ENCODE results near the gene CSPG4. TPM values are rescaled to one million over a fixed set of nuclear protein-coding genes. Genes with fewer than 3 reads are reported as not detected.
A peak's percentile ranks its signal among the peaks of the same experiment; 100 is the strongest.

CSPG4 gene
- total and polyA plus RNA-seq, 9 of the 15 experiments (the other 6 are each of a cell fraction or from before 2014, with no cell fraction given) = under 0.01 to 0.07 (median 0.04) TPM; not detected in 5

- TF ChIP-seq NR4A1 (CRISPR knock-in tag; IDR thresholded peaks at IDR 0.05) = no peak; the same call in 1 of the 2 replicates
- TF ChIP-seq NR4A1 (tag; IDR thresholded peaks at IDR 0.05) = no peak
- TF ChIP-seq FOXJ3 (CRISPR knock-in tag; IDR thresholded peaks at IDR 0.05) = no peak
- TF ChIP-seq BCLAF1 (IDR thresholded peaks at IDR 0.05; ENCODE audit: borderline replicate concordance in 1 of 2, control insufficient read depth in 1 of 2, low read depth in 2 of 2, low read length in 1 of 2) = no peak
- peak; percentile 34 for TF ChIP-seq BRD9 (IDR thresholded peaks at IDR 0.05; ENCODE audit: low read depth, partially characterized antibody)
- TF ChIP-seq, protein P1, sequence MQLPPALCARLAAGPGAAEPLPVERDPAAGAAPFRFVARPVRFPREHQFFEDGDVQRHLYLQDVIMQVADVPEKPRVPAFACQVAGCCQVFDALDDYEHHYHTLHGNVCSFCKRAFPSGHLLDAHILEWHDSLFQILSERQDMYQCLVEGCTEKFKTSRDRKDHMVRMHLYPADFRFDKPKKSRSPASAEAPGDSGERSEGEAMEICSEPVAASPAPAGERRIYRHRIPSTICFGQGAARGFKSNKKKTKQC (CRISPR knock-in tag; IDR thresholded peaks at IDR 0.05) = no peak
- no peak for TF ChIP-seq PCBP2 (IDR thresholded peaks at IDR 0.05; ENCODE audit: low read depth, low read length, poor library complexity, severe bottlenecking)
- TF ChIP-seq RBM17 (IDR thresholded peaks at IDR 0.05; ENCODE audit: borderline replicate concordance, low read depth, low read length) = no peak
- TF ChIP-seq ZSCAN32 (CRISPR knock-in tag; IDR thresholded peaks at IDR 0.05) = no peak
- TF ChIP-seq BRF1 (IDR thresholded peaks at IDR 0.05; ENCODE audit: borderline replicate concordance, extremely low read depth, insufficient read length) = no peak
- peak; percentile 49 for TF ChIP-seq TBP (optimal IDR thresholded peaks at IDR 0.05; ENCODE audit: low read depth, low read length)
- no peak; the same call in 1 of the 2 replicates for TF ChIP-seq ZNF263 (CRISPR knock-in tag; IDR thresholded peaks at IDR 0.05; ENCODE audit: borderline replicate concordance)
- no peak for TF ChIP-seq HOMEZ (CRISPR knock-in tag; IDR thresholded peaks at IDR 0.05)
- TF ChIP-seq CBFA2T3 (IDR thresholded peaks at IDR 0.05) = 0 out of 2 replicates have a peak, but pooled peaks have one; percentile 14
- TF ChIP-seq SIRT6 (IDR thresholded peaks at IDR 0.05; ENCODE audit: low read depth, low read length) = no peak
These were observed 45.6 kb upstream of the CSPG4 start (continued) for GRCh38 chr15:75758071-75758872.
